HepG2 (cell line): ENCODE data around the gene CAMK2D. TPM values are rescaled to one million over a fixed set of nuclear protein-coding genes. Genes with fewer than 3 reads are reported as not detected.
A peak's percentile ranks its signal among the peaks of the same experiment; 100 is the strongest.

ENCODE experiments used
- AGO2 ChIP-seq: fragments of 200-400 bp; formaldehyde crosslinking; optimal IDR thresholded peaks from 2 replicates; pipeline ENCODE3; 2017; ENCODE audit warnings: mild to moderate bottlenecking, low read depth, low read length, moderate library complexity
- CBX1 ChIP-seq: IDR thresholded peaks from one replicate; pipeline ENCODE4 v1.6.1; 2016; ENCODE audit warnings: antibody characterized with exemption, low read depth
- HMG20B ChIP-seq: conservative IDR thresholded peaks from 2 replicates; pipeline ENCODE4 v1.6.1; 2016; ENCODE audit warnings: missing genetic modification reagents, missing compliant biosample characterization
- KDM5B ChIP-seq: sonication (generic); formaldehyde crosslinking; IDR thresholded peaks from 2 replicates; pipeline ENCODE4 v1.4.0; 2020; ENCODE audit warnings: missing genetic modification reagents, mild to moderate bottlenecking, borderline replicate concordance
- PRPF4 ChIP-seq: fragments of 200-400 bp; formaldehyde crosslinking; IDR thresholded peaks from 2 replicates; pipeline ENCODE4 v1.6.1; 2016; ENCODE audit warnings: low read length, low read depth; ENCODE audit not compliant: poor library complexity, severe bottlenecking
- RXRA ChIP-seq: sonication (generic); formaldehyde crosslinking; IDR thresholded peaks from 2 replicates; pipeline ENCODE4 v1.5.1; 2020; ENCODE audit warnings: missing genetic modification reagents
- SSRP1 ChIP-seq: IDR thresholded peaks from 2 replicates; pipeline ENCODE4 v1.6.1; 2016; ENCODE audit warnings: control low read depth
- TARDBP ChIP-seq: sonication (generic); formaldehyde crosslinking; IDR thresholded peaks from 2 replicates; pipeline ENCODE4 v1.8.0; 2022; ENCODE audit warnings: mild to moderate bottlenecking, missing genetic modification reagents
- TOE1 ChIP-seq: sonication (generic); formaldehyde crosslinking; IDR thresholded peaks from 2 replicates; pipeline ENCODE4 v1.4.0; 2020; ENCODE audit warnings: mild to moderate bottlenecking, missing genetic modification reagents
- TP53 ChIP-seq: sonication (generic); formaldehyde crosslinking; conservative IDR thresholded peaks from 2 replicates; pipeline ENCODE4 v1.4.0; 2020; ENCODE audit warnings: missing genetic modification reagents
- ZFP36L1 ChIP-seq: sonication (generic); formaldehyde crosslinking; IDR thresholded peaks from 2 replicates; pipeline ENCODE4 v1.8.0; 2022; ENCODE audit warnings: mild to moderate bottlenecking, missing genetic modification reagents, moderate library complexity
- ZFYVE20 ChIP-seq: sonication (generic); formaldehyde crosslinking; IDR thresholded peaks from 2 replicates; pipeline ENCODE4 v1.8.0; 2023; ENCODE audit warnings: low read depth, mild to moderate bottlenecking, moderate library complexity, missing genetic modification reagents, borderline replicate concordance
- ZNF24 ChIP-seq: fragments of 450-650 bp; IDR thresholded peaks from 2 replicates; pipeline ENCODE4 v1.6.1; 2017; ENCODE audit warnings: antibody characterized with exemption, mild to moderate bottlenecking
- ZNF337 ChIP-seq: sonication (generic); formaldehyde crosslinking; IDR thresholded peaks from 2 replicates; pipeline ENCODE4 v1.5.1; 2020; ENCODE audit warnings: missing genetic modification reagents, low read depth, mild to moderate bottlenecking, borderline replicate concordance
- ZNF44 ChIP-seq: sonication (generic); formaldehyde crosslinking; IDR thresholded peaks from 2 replicates; pipeline ENCODE4 v1.5.1; 2020; ENCODE audit warnings: mild to moderate bottlenecking, missing genetic modification reagents
- ZNF552 ChIP-seq: sonication (generic); formaldehyde crosslinking; IDR thresholded peaks from 2 replicates; pipeline ENCODE4 v1.9.0; 2022; ENCODE audit warnings: missing genetic modification reagents, mild to moderate bottlenecking, borderline replicate concordance
- ZNF75D ChIP-seq: sonication (generic); formaldehyde crosslinking; IDR thresholded peaks from 2 replicates; pipeline ENCODE4 v1.8.1; 2023; ENCODE audit warnings: missing genetic modification reagents, mild to moderate bottlenecking, borderline replicate concordance
- ZNF788 ChIP-seq: sonication (generic); formaldehyde crosslinking; IDR thresholded peaks from 2 replicates; pipeline ENCODE4 v1.5.0; 2020; ENCODE audit warnings: mild to moderate bottlenecking, missing genetic modification reagents, borderline replicate concordance
- ZNF883 ChIP-seq: sonication (generic); formaldehyde crosslinking; IDR thresholded peaks from 2 replicates; pipeline ENCODE4 v1.5.1; 2020; ENCODE audit warnings: mild to moderate bottlenecking, missing genetic modification reagents; ENCODE audit errors: not compliant biosample characterization
- polyA plus RNA-seq, 8 experiments: library from polyadenylated mRNA; depleted of rRNA in 3 of 8; stranded (reverse) in 7 of 8; unstranded in 1 of 8; fragments of >200 nt; fragmentation: Illumina TruSeq in 4 of 8; extraction: Trizol in 4 of 8; gene quantifications; 2 replicates each; pipeline versions ENCODE4 v1.2.1 to v1.2.3, GENCODE V29; 2011 to 2016; ENCODE audit warnings: low read depth in 4 of 8, missing spikeins in 1 of 8, mixed read lengths in 1 of 8; ENCODE audit not compliant: insufficient read depth in 1 of 8
- total RNA-seq, 5 experiments: library from RNA; depleted of rRNA; stranded (reverse); fragments of >200 nt; fragmentation: Illumina TruSeq; extraction: Trizol; gene quantifications; 2 replicates each; pipeline ENCODE4 v1.2.3, GENCODE V29; 2016; ENCODE audit warnings: low read depth in 1 of 5
- TF ChIP-seq, protein P1 (sequence below): sonication (generic); formaldehyde crosslinking; IDR thresholded peaks from 2 replicates; pipeline ENCODE4 v1.4.0; 2020; ENCODE audit warnings: missing genetic modification reagents
- TF ChIP-seq, protein P2 (sequence below): IDR thresholded peaks from 2 replicates; pipeline ENCODE4 v1.4.0; 2020; ENCODE audit warnings: mild to moderate bottlenecking, missing genetic modification reagents
- TF ChIP-seq, protein P3 (sequence below): sonication (generic); formaldehyde crosslinking; IDR thresholded peaks from 2 replicates; pipeline ENCODE4 v1.4.0; 2020; ENCODE audit warnings: missing genetic modification reagents, low read depth, mild to moderate bottlenecking, borderline replicate concordance

Gene CAMK2D
- total and polyA plus RNA-seq, 2 of the 13 experiments (the other 11 are each of a cell fraction or from before 2014, with no cell fraction given): 18.0 to 65.4 TPM

DNA sequence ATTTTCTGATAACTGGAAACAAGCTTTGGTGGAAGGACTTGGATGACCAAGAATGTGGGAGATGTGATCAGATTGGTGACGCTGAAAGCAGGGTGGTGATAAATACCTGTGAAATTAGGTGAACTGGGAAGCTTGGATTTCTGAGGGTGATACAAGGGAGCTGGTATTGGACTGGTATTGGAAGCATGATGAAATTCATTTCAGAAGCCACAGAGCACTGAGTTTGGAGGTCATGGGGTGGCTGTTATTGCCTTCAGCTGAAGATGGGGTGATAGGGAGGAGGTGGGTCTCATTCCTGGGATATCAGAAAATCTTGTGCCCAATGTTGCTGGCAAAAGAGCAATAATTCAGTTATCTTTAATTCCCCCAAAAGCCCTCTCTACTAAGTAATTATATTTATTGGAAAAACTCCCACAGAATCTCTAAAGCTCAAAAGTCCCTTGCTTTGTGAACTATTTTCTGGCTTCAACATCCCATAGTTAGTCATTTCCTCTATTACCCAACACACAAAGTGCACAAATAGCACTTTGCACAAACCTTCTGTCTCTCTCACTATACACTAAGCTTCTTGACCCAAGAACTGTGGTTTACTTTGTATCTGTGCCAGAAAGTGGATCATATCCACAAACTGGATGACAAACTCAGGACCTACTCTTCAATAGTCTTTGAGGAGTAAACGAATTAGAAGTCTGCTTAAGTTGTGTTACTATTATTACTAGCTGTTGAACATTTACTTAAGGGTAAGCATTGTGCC is 23.1 kb upstream of the CAMK2D start (continued):
- no peak for TF ChIP-seq AGO2
- TF ChIP-seq SSRP1: no peak
- TF ChIP-seq ZNF75D: no peak
- TF ChIP-seq ZNF788 (CRISPR knock-in tag): no peak
- TF ChIP-seq CBX1: no peak
- no peak for TF ChIP-seq ZNF552 (CRISPR knock-in tag)
- TF ChIP-seq, protein P1, sequence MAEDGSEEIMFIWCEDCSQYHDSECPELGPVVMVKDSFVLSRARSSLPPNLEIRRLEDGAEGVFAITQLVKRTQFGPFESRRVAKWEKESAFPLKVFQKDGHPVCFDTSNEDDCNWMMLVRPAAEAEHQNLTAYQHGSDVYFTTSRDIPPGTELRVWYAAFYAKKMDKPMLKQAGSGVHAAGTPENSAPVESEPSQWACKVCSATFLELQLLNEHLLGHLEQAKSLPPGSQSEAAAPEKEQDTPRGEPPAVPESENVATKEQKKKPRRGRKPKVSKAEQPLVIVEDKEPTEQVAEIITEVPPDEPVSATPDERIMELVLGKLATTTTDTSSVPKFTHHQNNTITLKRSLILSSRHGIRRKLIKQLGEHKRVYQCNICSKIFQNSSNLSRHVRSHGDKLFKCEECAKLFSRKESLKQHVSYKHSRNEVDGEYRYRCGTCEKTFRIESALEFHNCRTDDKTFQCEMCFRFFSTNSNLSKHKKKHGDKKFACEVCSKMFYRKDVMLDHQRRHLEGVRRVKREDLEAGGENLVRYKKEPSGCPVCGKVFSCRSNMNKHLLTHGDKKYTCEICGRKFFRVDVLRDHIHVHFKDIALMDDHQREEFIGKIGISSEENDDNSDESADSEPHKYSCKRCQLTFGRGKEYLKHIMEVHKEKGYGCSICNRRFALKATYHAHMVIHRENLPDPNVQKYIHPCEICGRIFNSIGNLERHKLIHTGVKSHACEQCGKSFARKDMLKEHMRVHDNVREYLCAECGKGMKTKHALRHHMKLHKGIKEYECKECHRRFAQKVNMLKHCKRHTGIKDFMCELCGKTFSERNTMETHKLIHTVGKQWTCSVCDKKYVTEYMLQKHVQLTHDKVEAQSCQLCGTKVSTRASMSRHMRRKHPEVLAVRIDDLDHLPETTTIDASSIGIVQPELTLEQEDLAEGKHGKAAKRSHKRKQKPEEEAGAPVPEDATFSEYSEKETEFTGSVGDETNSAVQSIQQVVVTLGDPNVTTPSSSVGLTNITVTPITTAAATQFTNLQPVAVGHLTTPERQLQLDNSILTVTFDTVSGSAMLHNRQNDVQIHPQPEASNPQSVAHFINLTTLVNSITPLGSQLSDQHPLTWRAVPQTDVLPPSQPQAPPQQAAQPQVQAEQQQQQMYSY: no peak
- TF ChIP-seq TP53 (CRISPR knock-in tag): no peak
- no peak for TF ChIP-seq KDM5B (CRISPR knock-in tag)
- no peak for TF ChIP-seq ZNF44 (CRISPR knock-in tag)
- TF ChIP-seq TARDBP (CRISPR knock-in tag): 0 out of 2 replicates have a peak, but pooled peaks have one; percentile 41
- TF ChIP-seq, protein P2, sequence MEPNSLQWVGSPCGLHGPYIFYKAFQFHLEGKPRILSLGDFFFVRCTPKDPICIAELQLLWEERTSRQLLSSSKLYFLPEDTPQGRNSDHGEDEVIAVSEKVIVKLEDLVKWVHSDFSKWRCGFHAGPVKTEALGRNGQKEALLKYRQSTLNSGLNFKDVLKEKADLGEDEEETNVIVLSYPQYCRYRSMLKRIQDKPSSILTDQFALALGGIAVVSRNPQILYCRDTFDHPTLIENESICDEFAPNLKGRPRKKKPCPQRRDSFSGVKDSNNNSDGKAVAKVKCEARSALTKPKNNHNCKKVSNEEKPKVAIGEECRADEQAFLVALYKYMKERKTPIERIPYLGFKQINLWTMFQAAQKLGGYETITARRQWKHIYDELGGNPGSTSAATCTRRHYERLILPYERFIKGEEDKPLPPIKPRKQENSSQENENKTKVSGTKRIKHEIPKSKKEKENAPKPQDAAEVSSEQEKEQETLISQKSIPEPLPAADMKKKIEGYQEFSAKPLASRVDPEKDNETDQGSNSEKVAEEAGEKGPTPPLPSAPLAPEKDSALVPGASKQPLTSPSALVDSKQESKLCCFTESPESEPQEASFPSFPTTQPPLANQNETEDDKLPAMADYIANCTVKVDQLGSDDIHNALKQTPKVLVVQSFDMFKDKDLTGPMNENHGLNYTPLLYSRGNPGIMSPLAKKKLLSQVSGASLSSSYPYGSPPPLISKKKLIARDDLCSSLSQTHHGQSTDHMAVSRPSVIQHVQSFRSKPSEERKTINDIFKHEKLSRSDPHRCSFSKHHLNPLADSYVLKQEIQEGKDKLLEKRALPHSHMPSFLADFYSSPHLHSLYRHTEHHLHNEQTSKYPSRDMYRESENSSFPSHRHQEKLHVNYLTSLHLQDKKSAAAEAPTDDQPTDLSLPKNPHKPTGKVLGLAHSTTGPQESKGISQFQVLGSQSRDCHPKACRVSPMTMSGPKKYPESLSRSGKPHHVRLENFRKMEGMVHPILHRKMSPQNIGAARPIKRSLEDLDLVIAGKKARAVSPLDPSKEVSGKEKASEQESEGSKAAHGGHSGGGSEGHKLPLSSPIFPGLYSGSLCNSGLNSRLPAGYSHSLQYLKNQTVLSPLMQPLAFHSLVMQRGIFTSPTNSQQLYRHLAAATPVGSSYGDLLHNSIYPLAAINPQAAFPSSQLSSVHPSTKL: peak; percentile 90
- TF ChIP-seq RXRA (CRISPR knock-in tag): no peak
- TF ChIP-seq ZNF24: no peak
- TF ChIP-seq HMG20B (CRISPR knock-in tag): no peak
- TF ChIP-seq ZNF337 (CRISPR knock-in tag): no peak
- TF ChIP-seq TOE1: no peak
- no peak for TF ChIP-seq ZFP36L1 (CRISPR knock-in tag)
- TF ChIP-seq, protein P3, sequence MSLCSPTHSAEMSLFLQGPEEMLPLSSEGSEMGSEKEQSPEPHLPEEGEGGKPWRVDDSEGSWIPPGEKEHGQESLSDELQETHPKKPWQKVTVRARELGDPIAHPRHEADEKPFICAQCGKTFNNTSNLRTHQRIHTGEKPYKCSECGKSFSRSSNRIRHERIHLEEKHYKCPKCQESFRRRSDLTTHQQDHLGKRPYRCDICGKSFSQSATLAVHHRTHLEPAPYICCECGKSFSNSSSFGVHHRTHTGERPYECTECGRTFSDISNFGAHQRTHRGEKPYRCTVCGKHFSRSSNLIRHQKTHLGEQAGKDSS (CRISPR knock-in tag): 0 out of 2 replicates have a peak, but pooled peaks have one; percentile 38
- TF ChIP-seq PRPF4: no peak
- TF ChIP-seq ZFYVE20: no peak
- no peak for TF ChIP-seq ZNF883 (CRISPR knock-in tag)
